ENCODE data around the gene PGRMC1.

The PGRMC1 gene

DNA sequence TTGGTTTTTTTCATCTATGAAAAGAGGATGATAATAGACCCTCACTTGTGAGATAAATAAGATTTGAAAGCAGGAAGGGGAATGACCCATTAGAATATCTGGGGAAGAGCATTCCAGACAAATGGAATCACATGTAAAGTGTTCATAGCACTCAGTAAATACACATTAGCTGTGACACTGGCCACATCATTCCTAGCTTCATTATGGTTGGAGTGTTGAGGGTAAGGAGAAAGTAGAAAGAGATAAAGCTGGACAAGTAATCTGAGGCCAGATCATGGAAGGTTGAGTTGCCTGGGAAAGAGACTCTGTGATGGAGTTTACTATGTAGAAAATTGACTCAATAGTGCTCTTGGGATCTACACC lies 6.9 kb upstream of the PGRMC1 start:
- H3K4me2 ChIP-seq (ENCODE audit: low read length) = no peak overlapping the region
- TF ChIP-seq EZH2 (IDR thresholded peaks at IDR 0.05; ENCODE audit: borderline replicate concordance, low read length) = no peak
- TF ChIP-seq, protein P1, sequence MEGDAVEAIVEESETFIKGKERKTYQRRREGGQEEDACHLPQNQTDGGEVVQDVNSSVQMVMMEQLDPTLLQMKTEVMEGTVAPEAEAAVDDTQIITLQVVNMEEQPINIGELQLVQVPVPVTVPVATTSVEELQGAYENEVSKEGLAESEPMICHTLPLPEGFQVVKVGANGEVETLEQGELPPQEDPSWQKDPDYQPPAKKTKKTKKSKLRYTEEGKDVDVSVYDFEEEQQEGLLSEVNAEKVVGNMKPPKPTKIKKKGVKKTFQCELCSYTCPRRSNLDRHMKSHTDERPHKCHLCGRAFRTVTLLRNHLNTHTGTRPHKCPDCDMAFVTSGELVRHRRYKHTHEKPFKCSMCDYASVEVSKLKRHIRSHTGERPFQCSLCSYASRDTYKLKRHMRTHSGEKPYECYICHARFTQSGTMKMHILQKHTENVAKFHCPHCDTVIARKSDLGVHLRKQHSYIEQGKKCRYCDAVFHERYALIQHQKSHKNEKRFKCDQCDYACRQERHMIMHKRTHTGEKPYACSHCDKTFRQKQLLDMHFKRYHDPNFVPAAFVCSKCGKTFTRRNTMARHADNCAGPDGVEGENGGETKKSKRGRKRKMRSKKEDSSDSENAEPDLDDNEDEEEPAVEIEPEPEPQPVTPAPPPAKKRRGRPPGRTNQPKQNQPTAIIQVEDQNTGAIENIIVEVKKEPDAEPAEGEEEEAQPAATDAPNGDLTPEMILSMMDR (IDR thresholded peaks at IDR 0.05; ENCODE audit: low read length) = no peak
- no peak overlapping the region for H3K27ac ChIP-seq (ENCODE audit: low read depth, low read length, poor library complexity, severe bottlenecking)
- H3K79me2 ChIP-seq (ENCODE audit: insufficient read depth, low read length) = no peaks in the 10 kb centered on the region
- H4K20me1 ChIP-seq (ENCODE audit: insufficient read depth, low read length) = no peaks in the 10 kb centered on the region
- no peaks in the 10 kb centered on the region for H3K4me1 ChIP-seq (ENCODE audit: insufficient read depth, low read length, severe bottlenecking)
- no peaks in the 10 kb centered on the region for H3K36me3 ChIP-seq (ENCODE audit: insufficient read depth, low read length)
- no peak overlapping the region for H3K4me3 ChIP-seq (ENCODE audit: low read depth, low read length, poor library complexity, severe bottlenecking)
- no peak overlapping the region for H3K9ac ChIP-seq (ENCODE audit: low read length)
- no peaks in the 10 kb centered on the region for H3K27me3 ChIP-seq (ENCODE audit: insufficient read depth, low read length)
- no peaks in the 10 kb centered on the region for H3K9me3 ChIP-seq (ENCODE audit: low read length)
- H2AFZ ChIP-seq (ENCODE audit: low read length) = no peak overlapping the region
- H3K9me2 ChIP-seq (ENCODE audit: low read depth, low read length) = no peaks in the 10 kb centered on the region
- H3F3A ChIP-seq (ENCODE audit: insufficient read depth, low read length) = no peaks in the 10 kb centered on the region

DNA sequence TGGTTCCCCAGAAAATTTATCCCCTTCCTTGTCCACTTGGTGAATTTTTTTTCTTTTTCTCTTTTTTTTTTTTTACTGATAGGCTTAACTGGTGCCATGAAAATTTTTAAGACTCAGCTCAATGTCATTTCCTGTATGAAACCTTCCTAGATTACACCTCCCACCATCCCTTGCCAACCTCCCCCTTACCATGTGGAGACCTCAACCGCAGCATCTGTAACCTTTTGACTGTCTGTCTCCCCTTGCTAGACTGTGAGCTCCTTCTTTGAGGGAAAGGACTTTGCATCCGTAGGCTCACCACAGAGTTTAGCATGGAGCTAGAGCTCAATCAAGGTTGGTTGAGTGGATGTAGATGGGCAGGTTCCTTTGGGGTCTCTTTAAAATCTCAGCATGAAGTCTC lies 5.2 kb upstream of the PGRMC1 start:
- Histone ChIP-seq H3K79me2 (ENCODE audit: insufficient read depth, low read length) (no peaks in the 10 kb centered on the region), H2AFZ (ENCODE audit: low read length) (no peak overlapping the region), H3K27ac (ENCODE audit: low read depth, low read length, poor library complexity, severe bottlenecking) (no peak overlapping the region), H3K9me2 (ENCODE audit: low read depth, low read length) (no peaks in the 10 kb centered on the region), H3K9me3 (ENCODE audit: low read length) (no peaks in the 10 kb centered on the region), H3K36me3 (ENCODE audit: insufficient read depth, low read length) (no peaks in the 10 kb centered on the region), H3K4me3 (ENCODE audit: low read depth, low read length, poor library complexity, severe bottlenecking) (no peak overlapping the region), H4K20me1 (ENCODE audit: insufficient read depth, low read length) (no peaks in the 10 kb centered on the region), H3F3A (ENCODE audit: insufficient read depth, low read length) (no peaks in the 10 kb centered on the region), H3K9ac (ENCODE audit: low read length) (no peak overlapping the region), H3K4me2 (ENCODE audit: low read length) (no peak overlapping the region), H3K4me1 (ENCODE audit: insufficient read depth, low read length, severe bottlenecking) (no peaks in the 10 kb centered on the region), H3K27me3 (ENCODE audit: insufficient read depth, low read length) (no peaks in the 10 kb centered on the region)
- TF ChIP-seq, protein P1 (IDR thresholded peaks at IDR 0.05; ENCODE audit: low read length) = no peak
- no peak for TF ChIP-seq EZH2 (IDR thresholded peaks at IDR 0.05; ENCODE audit: borderline replicate concordance, low read length)

DNA sequence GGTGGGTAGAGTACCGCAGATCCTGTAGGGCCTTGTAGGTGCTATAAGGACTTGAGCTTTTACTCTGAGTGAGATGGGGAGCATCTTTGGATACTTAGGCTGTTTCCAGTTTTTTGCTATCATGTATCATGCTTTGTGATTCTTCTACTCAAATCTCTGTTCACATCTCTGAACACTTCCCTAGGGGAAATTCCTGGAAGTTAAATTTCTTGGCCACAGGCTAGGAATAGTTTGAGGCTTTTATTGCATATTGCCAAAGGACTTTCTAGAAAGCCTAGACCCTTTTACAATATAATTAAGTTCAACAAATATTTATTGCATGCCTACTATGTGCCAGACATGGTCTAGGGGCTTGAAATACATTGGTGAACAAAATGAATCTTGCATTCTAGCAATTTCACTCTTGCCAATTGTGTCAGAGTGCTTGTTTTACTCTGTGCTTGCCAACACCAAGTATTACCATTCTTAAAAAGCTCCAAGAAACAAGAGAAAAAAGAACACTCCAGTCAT lies 4.1 kb upstream of the PGRMC1 start:
- no peak for TF ChIP-seq EZH2 (IDR thresholded peaks at IDR 0.05; ENCODE audit: borderline replicate concordance, low read length)
- TF ChIP-seq, protein P1 (IDR thresholded peaks at IDR 0.05; ENCODE audit: low read length) = no peak
- Histone ChIP-seq H3F3A (ENCODE audit: insufficient read depth, low read length) (no peaks in the 10 kb centered on the region), H3K36me3 (ENCODE audit: insufficient read depth, low read length) (no peaks in the 10 kb centered on the region), H3K9me3 (ENCODE audit: low read length) (no peaks in the 10 kb centered on the region), H4K20me1 (ENCODE audit: insufficient read depth, low read length) (no peaks in the 10 kb centered on the region), H2AFZ (ENCODE audit: low read length) (no peak overlapping the region), H3K4me2 (ENCODE audit: low read length) (no peak overlapping the region), H3K27me3 (ENCODE audit: insufficient read depth, low read length) (no peaks in the 10 kb centered on the region), H3K9me2 (ENCODE audit: low read depth, low read length) (no peaks in the 10 kb centered on the region), H3K79me2 (ENCODE audit: insufficient read depth, low read length) (no peaks in the 10 kb centered on the region), H3K27ac (ENCODE audit: low read depth, low read length, poor library complexity, severe bottlenecking) (no peak overlapping the region), H3K4me3 (ENCODE audit: low read depth, low read length, poor library complexity, severe bottlenecking) (no peak overlapping the region), H3K4me1 (ENCODE audit: insufficient read depth, low read length, severe bottlenecking) (no peaks in the 10 kb centered on the region), H3K9ac (ENCODE audit: low read length) (no peak overlapping the region)
